Smooth muscle cell (in vitro differentiated cells): ENCODE measurements around the gene KRT80. TPM values are rescaled to one million over a fixed set of nuclear protein-coding genes. Genes with fewer than 3 reads are reported as not detected.

Source experiments
- DNase-seq: peaks from one replicate; lab custom pipeline; 2025; ENCODE audit not compliant: unreplicated experiment; lab: John Stamatoyannopoulos, UW
- H2AFZ ChIP-seq: fragments of 200-600 bp; sonication (generic); 2 replicates; pipeline ENCODE4 v1.6.0; 2016; ENCODE audit warnings: antibody characterized with exemption, low read depth, mild to moderate bottlenecking
- H3F3A ChIP-seq: fragments of 200-600 bp; sonication (generic); 2 replicates; pipeline ENCODE4 v1.6.0; 2017; ENCODE audit warnings: antibody characterized with exemption, low read depth
- H3K27ac ChIP-seq: fragments of 200-600 bp; sonication (generic); 2 replicates; pipeline ENCODE4 v1.5.1; 2016; ENCODE audit warnings: low read depth, mild to moderate bottlenecking
- H3K27me3 ChIP-seq: fragments of 200-600 bp; sonication (generic); 2 replicates; pipeline ENCODE4 v1.6.1; 2016; ENCODE audit warnings: low read depth, mild to moderate bottlenecking
- H3K36me3 ChIP-seq: fragments of 200-600 bp; sonication (generic); 2 replicates; pipeline ENCODE4 v1.5.1; 2016; ENCODE audit warnings: low read depth
- H3K4me1 ChIP-seq: fragments of 200-600 bp; sonication (generic); 2 replicates; pipeline ENCODE4 v1.5.1; 2016; ENCODE audit warnings: low read depth
- H3K4me2 ChIP-seq: fragments of 200-600 bp; sonication (generic); 2 replicates; pipeline ENCODE4 v1.6.0; 2016; ENCODE audit warnings: mild to moderate bottlenecking
- H3K4me3 ChIP-seq: fragments of 200-600 bp; sonication (generic); 2 replicates; pipeline ENCODE4 v1.5.1; 2016; ENCODE audit warnings: mild to moderate bottlenecking
- H3K79me2 ChIP-seq: fragments of 200-600 bp; sonication (generic); 2 replicates; pipeline ENCODE4 v1.6.0; 2016; ENCODE audit warnings: low read depth, mild to moderate bottlenecking
- H3K9ac ChIP-seq: fragments of 200-600 bp; sonication (generic); 2 replicates; pipeline ENCODE4 v1.6.0; 2016; ENCODE audit warnings: low read depth
- H3K9me3 ChIP-seq: fragments of 200-600 bp; sonication (generic); replicated peaks from 2 replicates; pipeline ENCODE4 v1.5.1; 2016; ENCODE audit warnings: low read depth
- H4K20me1 ChIP-seq: fragments of 200-600 bp; sonication (generic); 2 replicates; pipeline ENCODE4 v1.6.0; 2016; ENCODE audit warnings: low read depth
- WGBS: methylation state at CpG from one replicate; pipeline ENCODE4 v1.1.7; 2016; ENCODE audit warnings: low lambda C conversion rate; 5-methylcytosine and 5-hydroxymethylcytosine counted together
- polyA plus RNA-seq: library from polyadenylated mRNA; unstranded; fragments of >200 nt; fragmentation: Nextera tagmentation; extraction: Ambion mirVana; gene quantifications from 2 replicates; pipeline ENCODE4 v1.2.1, GENCODE V29; 2016
- total RNA-seq: library from RNA; depleted of rRNA; stranded (reverse); fragments of >200 nt; gene quantifications from 2 replicates; pipeline ENCODE4 v1.2.3, GENCODE V29; 2014
- TF ChIP-seq, protein P1 (sequence below): fragments of 200-600 bp; sonication (generic); IDR thresholded peaks from 2 replicates; pipeline ENCODE4 v1.5.1; 2017; ENCODE audit warnings: borderline replicate concordance, mild to moderate bottlenecking, antibody characterized with exemption; ENCODE audit not compliant: insufficient read depth, poor library complexity, severe bottlenecking

The KRT80 gene
- total and polyA plus RNA-seq, 2 experiments from 2014 or later: 5.1 to 11.7 TPM

DNA sequence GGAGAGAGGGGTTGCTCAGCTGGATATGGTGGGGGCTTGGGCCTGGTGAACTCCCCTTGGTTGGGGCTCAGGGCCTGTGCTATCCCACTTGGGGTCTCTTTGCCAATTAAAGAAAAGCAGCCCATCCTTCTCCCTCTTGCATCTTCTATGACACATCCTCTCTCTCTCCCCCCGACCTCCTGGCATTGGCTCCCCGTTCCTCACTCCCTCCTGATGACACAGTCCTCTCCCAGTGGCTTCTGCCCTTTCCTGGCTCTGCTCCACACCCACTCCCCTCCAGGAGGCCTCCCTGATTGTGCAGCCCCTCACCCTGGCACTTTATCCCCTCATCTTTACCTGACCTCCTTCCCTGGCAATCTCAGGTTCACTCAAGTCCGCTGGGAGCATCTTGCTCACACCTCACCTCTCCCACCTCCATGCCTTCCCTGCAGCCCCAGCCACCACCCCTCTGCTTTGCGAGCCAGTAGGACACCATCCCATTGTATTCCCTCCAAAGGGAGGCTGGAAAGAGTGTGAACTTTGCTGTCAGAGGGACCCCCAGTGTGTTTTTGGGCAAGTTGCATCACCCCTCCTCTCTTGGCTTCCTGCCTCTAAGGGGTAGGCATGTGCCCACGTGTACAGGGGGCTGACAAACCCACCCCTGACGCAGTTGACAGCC is 10.7 kb downstream of the KRT80 start:
- TF ChIP-seq, protein P1, sequence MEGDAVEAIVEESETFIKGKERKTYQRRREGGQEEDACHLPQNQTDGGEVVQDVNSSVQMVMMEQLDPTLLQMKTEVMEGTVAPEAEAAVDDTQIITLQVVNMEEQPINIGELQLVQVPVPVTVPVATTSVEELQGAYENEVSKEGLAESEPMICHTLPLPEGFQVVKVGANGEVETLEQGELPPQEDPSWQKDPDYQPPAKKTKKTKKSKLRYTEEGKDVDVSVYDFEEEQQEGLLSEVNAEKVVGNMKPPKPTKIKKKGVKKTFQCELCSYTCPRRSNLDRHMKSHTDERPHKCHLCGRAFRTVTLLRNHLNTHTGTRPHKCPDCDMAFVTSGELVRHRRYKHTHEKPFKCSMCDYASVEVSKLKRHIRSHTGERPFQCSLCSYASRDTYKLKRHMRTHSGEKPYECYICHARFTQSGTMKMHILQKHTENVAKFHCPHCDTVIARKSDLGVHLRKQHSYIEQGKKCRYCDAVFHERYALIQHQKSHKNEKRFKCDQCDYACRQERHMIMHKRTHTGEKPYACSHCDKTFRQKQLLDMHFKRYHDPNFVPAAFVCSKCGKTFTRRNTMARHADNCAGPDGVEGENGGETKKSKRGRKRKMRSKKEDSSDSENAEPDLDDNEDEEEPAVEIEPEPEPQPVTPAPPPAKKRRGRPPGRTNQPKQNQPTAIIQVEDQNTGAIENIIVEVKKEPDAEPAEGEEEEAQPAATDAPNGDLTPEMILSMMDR: no peak
- no peaks in the 10 kb centered on the region for H3K27me3 ChIP-seq
- no peaks in the 10 kb centered on the region for H4K20me1 ChIP-seq
- no peak for DNase-seq
- H3K27ac ChIP-seq: peak overlapping the region; percentile 82
- no peaks in the 10 kb centered on the region for H3K36me3 ChIP-seq
- H3K4me2 ChIP-seq: peak overlapping the region; percentile 46
- peaks cover 23% of the 10 kb centered on the region for H3K4me1 ChIP-seq
- H3K79me2 ChIP-seq: no peaks in the 10 kb centered on the region
- peak overlapping the region; percentile 54 for H3K9ac ChIP-seq
- 54% methylated on average over 6 of the region's 6 CpGs for WGBS
- H3K4me3 ChIP-seq: no peak overlapping the region
- no peaks in the 10 kb centered on the region for H3K9me3 ChIP-seq
- peak overlapping the region; percentile 4 for H2AFZ ChIP-seq
- peaks cover 2% of the 10 kb centered on the region for H3F3A ChIP-seq

DNA sequence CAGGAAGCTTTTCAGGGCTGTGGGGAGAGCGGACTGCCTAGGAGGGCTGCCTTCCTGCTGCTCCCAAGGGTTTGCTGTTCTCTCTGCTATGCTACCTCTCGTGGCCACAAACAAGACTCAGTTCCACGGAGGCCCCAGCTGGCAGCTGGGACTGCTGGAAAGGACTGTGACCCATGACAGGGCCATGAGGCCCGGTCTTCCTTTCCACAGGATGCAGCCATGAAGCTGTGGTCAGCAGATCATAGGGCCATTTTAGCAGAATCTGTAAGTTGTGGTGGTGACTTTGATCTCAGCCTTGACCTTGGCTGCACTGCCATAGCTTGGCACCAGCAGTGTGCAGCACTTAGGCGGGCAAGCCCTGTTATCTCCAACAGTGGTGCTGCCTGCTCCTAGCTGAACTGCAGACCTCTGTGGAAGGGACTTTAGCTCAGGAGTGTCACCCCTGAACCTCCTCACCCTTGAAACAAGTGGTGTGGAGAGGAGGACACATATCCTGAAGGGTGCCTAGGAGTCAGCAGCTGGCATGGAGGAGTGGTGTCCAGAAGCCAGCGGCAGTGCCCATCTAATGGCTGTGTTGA is 12.3 kb downstream of the KRT80 start:
- no peak overlapping the region for H3K27ac ChIP-seq
- no peaks in the 10 kb centered on the region for H4K20me1 ChIP-seq
- 97% methylated on average over 6 of the region's 6 CpGs for WGBS
- no peaks in the 10 kb centered on the region for H3F3A ChIP-seq
- no peak overlapping the region for H3K4me3 ChIP-seq
- no peak overlapping the region for H2AFZ ChIP-seq
- H3K27me3 ChIP-seq: no peaks in the 10 kb centered on the region
- H3K4me2 ChIP-seq: no peak overlapping the region
- H3K36me3 ChIP-seq: no peaks in the 10 kb centered on the region
- no peaks in the 10 kb centered on the region for H3K9me3 ChIP-seq
- TF ChIP-seq, protein P1: no peak
- H3K4me1 ChIP-seq: peaks cover 30% of the 10 kb centered on the region
- DNase-seq: no peak
- no peak overlapping the region for H3K9ac ChIP-seq
- H3K79me2 ChIP-seq: no peaks in the 10 kb centered on the region

DNA sequence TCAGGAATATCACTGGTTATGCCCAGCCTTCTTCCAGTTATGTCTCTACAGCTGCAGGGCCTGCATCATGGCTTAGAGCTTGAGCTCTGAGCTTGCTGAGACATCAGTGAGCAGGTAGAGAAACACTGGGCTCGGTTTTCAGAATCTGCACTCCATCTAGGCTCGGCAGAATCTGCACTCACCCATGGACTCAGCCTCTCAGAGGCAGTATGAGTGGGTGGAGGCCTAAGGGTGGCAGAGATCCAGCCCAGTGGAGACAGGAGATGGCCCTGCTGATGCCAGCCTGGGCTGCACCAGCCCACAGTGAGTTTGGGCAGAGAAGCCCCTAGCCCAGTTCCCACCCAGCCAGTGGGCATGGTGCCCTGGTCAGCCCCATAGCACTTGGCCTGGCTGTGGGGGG is 12.8 kb downstream of the KRT80 start:
- H3K9me3 ChIP-seq: no peaks in the 10 kb centered on the region
- no peaks in the 10 kb centered on the region for H3K27me3 ChIP-seq
- H3K79me2 ChIP-seq: no peaks in the 10 kb centered on the region
- H2AFZ ChIP-seq: no peak overlapping the region
- no peak overlapping the region for H3K4me2 ChIP-seq
- WGBS: 69% methylated on average over 2 of the region's 2 CpGs
- TF ChIP-seq, protein P1: no peak
- H3K4me1 ChIP-seq: peaks cover 30% of the 10 kb centered on the region
- H3K4me3 ChIP-seq: no peak overlapping the region
- no peaks in the 10 kb centered on the region for H3F3A ChIP-seq
- no peak for DNase-seq
- H3K27ac ChIP-seq: no peak overlapping the region
- no peaks in the 10 kb centered on the region for H3K36me3 ChIP-seq
- no peaks in the 10 kb centered on the region for H4K20me1 ChIP-seq
- H3K9ac ChIP-seq: no peak overlapping the region

DNA sequence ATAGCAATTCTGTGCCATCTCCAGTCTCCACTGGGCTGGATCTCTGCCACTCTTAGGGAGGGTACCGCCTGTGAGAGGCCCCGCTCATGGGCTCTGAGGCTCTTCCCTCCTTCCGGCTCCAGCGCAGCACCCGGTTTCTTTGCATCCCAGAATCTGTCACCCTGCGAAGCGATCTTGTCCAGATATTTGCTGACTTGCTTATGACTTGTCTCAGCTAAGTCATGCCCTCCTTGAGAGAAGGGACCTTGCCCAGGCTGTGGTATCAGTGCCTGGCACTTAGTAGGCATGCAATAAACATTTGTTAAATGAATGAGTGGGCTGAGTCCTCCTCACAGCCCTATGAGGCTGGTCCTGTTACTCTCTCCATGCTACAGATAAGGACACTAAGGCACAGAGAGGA is 13.4 kb downstream of the KRT80 start:
- 57% methylated on average over 7 of the region's 7 CpGs for WGBS
- DNase-seq: no peak
- Histone ChIP-seq H4K20me1 (no peaks in the 10 kb centered on the region), H3K27ac (no peak overlapping the region), H3K4me3 (no peak overlapping the region), H3K9ac (no peak overlapping the region), H3K27me3 (no peaks in the 10 kb centered on the region), H3K9me3 (no peaks in the 10 kb centered on the region), H3F3A (no peaks in the 10 kb centered on the region), H2AFZ (no peak overlapping the region), H3K36me3 (no peaks in the 10 kb centered on the region), H3K79me2 (no peaks in the 10 kb centered on the region), H3K4me2 (no peak overlapping the region), H3K4me1 (peaks cover 29% of the 10 kb centered on the region)
- TF ChIP-seq, protein P1: no peak
